Keratinocyte (primary cell): ENCODE measurements around the gene OPTC. TPM values are rescaled to one million over a fixed set of nuclear protein-coding genes. Genes with fewer than 3 reads are reported as not detected.

ENCODE experiments used
- DNase-seq: peaks from one replicate; pipeline ENCODE4 v3.0.0-alpha.2; 2011; ENCODE audit warnings: low read depth, missing footprints, low spot score
- FAIRE-seq: peaks from 2 replicates; lab custom pipeline; 2011; peaks lifted over from hg19 to GRCh38; lab: Jason Lieb, UNC
- H2AFZ ChIP-seq: 2 replicates; pipeline ENCODE4 v1.6.0; 2012; ENCODE audit warnings: low read length, control low read depth, inconsistent platforms; ENCODE audit not compliant: control insufficient read depth
- H3K27ac ChIP-seq: 2 replicates; pipeline ENCODE4 v1.5.1; 2011; ENCODE audit warnings: low read length; ENCODE audit not compliant: control insufficient read depth, insufficient read depth
- H3K27me3 ChIP-seq: 3 replicates; pipeline ENCODE4 v1.6.0; 2011; ENCODE audit warnings: low read length; ENCODE audit not compliant: control insufficient read depth, insufficient read depth; ENCODE audit errors: extremely low read depth
- H3K36me3 ChIP-seq, 2 experiments: 2 replicates in 1 of 2; 3 replicates in 1 of 2; pipeline ENCODE4 v1.5.1; 2011; ENCODE audit warnings: low read length in 2 of 2, mild to moderate bottlenecking in 1 of 2; ENCODE audit not compliant: control insufficient read depth in 2 of 2, insufficient read depth in 2 of 2; ENCODE audit errors: extremely low read depth in 1 of 2
- H3K4me1 ChIP-seq: 3 replicates; pipeline ENCODE4 v1.5.1; 2011; ENCODE audit warnings: low read length; ENCODE audit not compliant: control insufficient read depth, insufficient read depth; ENCODE audit errors: extremely low read depth
- H3K4me2 ChIP-seq: 3 replicates; pipeline ENCODE4 v1.6.0; 2011; ENCODE audit warnings: low read depth, low read length; ENCODE audit not compliant: control insufficient read depth, insufficient read depth; ENCODE audit errors: extremely low read depth
- H3K4me3 ChIP-seq, 3 experiments: fragments of 200-600 bp in 1 of 3; sonication (generic) in 1 of 3; 2 replicates in 2 of 3; 3 replicates in 1 of 3; pipeline ENCODE4 v1.5.1; 2011 to 2016; ENCODE audit warnings: low read length in 3 of 3, mild to moderate bottlenecking in 3 of 3, control low read depth in 2 of 3, inconsistent platforms in 1 of 3, low read depth in 1 of 3, mixed read lengths in 1 of 3, mixed run types in 1 of 3, moderate library complexity in 1 of 3; ENCODE audit not compliant: control insufficient read depth in 2 of 3, insufficient read depth in 2 of 3; ENCODE audit errors: extremely low read depth in 1 of 3
- H3K79me2 ChIP-seq: 2 replicates; pipeline ENCODE4 v1.6.0; 2012; ENCODE audit warnings: low read length; ENCODE audit not compliant: control insufficient read depth, insufficient read depth
- H3K9ac ChIP-seq: 3 replicates; pipeline ENCODE4 v1.6.0; 2011; ENCODE audit warnings: low read length; ENCODE audit not compliant: control insufficient read depth, insufficient read depth; ENCODE audit errors: extremely low read depth
- H3K9me1 ChIP-seq: 3 replicates; pipeline ENCODE4 v1.6.0; 2011; ENCODE audit warnings: low read length; ENCODE audit not compliant: control insufficient read depth, insufficient read depth; ENCODE audit errors: extremely low read depth
- H3K9me3 ChIP-seq: 2 replicates; pipeline ENCODE4 v1.5.1; 2012; ENCODE audit warnings: low read depth, low read length; ENCODE audit not compliant: control insufficient read depth
- H4K20me1 ChIP-seq: 3 replicates; pipeline ENCODE4 v1.6.0; 2011; ENCODE audit warnings: low read length; ENCODE audit not compliant: control insufficient read depth, insufficient read depth; ENCODE audit errors: extremely low read depth
- CTCF ChIP-seq, 3 experiments: IDR thresholded peaks in 1 of 3; conservative IDR thresholded peaks in 1 of 3; optimal IDR thresholded peaks in 1 of 3; 2 replicates in 2 of 3; 3 replicates in 1 of 3; pipeline versions ENCODE3 to v1.5.1; 2011; ENCODE audit warnings: low read length in 3 of 3, mild to moderate bottlenecking in 3 of 3, moderate library complexity in 2 of 3, control low read depth in 1 of 3, inconsistent platforms in 1 of 3; ENCODE audit not compliant: insufficient read depth in 2 of 3; ENCODE audit errors: extremely low read depth in 1 of 3
- EZH2 ChIP-seq: IDR thresholded peaks from one replicate; pipeline ENCODE4 v1.6.1; 2012; ENCODE audit warnings: inconsistent platforms, mild to moderate bottlenecking, low read length, moderate library complexity
- dilution Hi-C: fragments of 300-500 bp; cut with MboI; formaldehyde crosslinking; loops from one replicate; pipeline ENCODE4 v1.7.0; 2020; ENCODE audit warnings: low sequenced_read_pairs; ENCODE audit not compliant: extremely low pct_ligation_motif_present
- polyA plus RNA-seq, 5 experiments: library from polyadenylated mRNA; depleted of rRNA in 3 of 5; stranded (reverse) in 3 of 5; stranded (forward) in 1 of 5; unstranded in 1 of 5; fragments of >200 nt; gene quantifications; 1 replicate in 1 of 5; 2 replicates in 3 of 5; 3 replicates in 1 of 5; pipeline versions ENCODE4 v1.2.1 to v1.2.3, GENCODE V29; 2011 to 2012; ENCODE audit warnings: missing spikeins in 2 of 5, low read depth in 1 of 5, low replicate concordance in 1 of 5

The OPTC gene
- polyA plus RNA-seq, 1 donor (not counting 4 experiments of a cell fraction or from before 2014, with no cell fraction given) = not detected

DNA sequence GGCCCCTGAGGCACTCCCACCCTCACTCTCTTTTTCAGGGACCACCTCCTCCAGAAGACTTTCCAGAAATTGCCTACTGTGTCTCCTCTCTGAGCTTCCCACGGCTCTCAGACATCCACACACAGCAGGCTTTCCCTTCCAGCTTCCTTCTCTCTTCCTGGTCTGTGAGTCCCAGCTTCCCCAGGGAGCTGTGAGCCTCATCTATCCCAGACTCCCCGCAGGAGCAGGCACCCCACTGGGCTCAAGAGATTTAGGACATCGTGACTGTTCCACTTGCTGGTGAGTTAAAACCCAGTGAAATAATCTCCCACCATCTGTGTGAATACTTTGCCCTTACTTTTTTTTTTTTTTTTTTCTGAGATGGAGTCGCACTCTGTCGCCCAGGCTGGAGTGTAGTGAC is 40.3 kb upstream of the OPTC start:
- TF ChIP-seq EZH2 (no peak), CTCF (optimal IDR thresholded peaks at IDR 0.05 in 1 of 3, IDR thresholded peaks at IDR 0.05 in 1 of 3, conservative IDR thresholded peaks at IDR 0.05 in 1 of 3; ENCODE audit: extremely low read depth in 1 of 3, insufficient read depth in 2 of 3, low read length in 3 of 3) (no peak)
- FAIRE-seq = no peak
- dilution Hi-C loops = loop anchor here (25.0 kb wide), 1 partner anchor 91 kb away; the partner anchor contains the start of gene FMOD

DNA sequence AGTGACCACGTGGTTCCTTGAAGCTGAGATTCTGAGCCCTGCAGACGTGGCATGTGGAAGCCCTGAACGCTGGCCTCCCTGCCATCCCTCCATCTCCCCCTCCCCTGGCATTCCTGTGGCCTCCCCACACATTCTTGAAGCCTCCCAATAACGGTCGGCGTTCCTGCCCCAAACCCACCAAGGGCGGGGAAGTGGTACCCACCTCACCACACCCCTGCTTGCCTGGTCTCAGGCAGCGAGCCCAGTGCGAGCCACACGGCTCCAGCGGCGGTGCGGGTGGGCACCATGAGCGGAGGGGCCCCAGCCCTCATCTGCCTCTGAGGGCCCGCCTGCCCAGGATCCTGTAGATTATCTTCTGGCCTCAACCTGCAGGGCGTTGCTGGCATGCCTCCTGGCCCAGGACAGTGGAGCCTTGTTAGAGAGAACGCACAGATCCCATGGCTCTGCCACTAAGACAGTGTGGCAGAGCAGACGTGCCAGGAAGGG is 38.9 kb upstream of the OPTC start:
- no peak overlapping the region for H3K4me2 ChIP-seq
- no peak overlapping the region for H2AFZ ChIP-seq
- no peak overlapping the region for H3K9ac ChIP-seq
- no peaks in the 10 kb centered on the region for H3K36me3 ChIP-seq
- H3K79me2 ChIP-seq = no peaks in the 10 kb centered on the region
- H3K27me3 ChIP-seq = peaks cover 8% of the 10 kb centered on the region
- H3K9me1 ChIP-seq = no peaks in the 10 kb centered on the region
- no peak overlapping the region for H3K4me3 ChIP-seq
- dilution Hi-C loops = loop anchor here (25.0 kb wide), 1 partner anchor 93 kb away; the partner anchor contains the start of gene FMOD
- H3K27ac ChIP-seq = no peak overlapping the region
- FAIRE-seq = no peak
- H4K20me1 ChIP-seq = no peaks in the 10 kb centered on the region
- no peak for DNase-seq
- H3K9me3 ChIP-seq = no peaks in the 10 kb centered on the region
- TF ChIP-seq CTCF (optimal IDR thresholded peaks at IDR 0.05 in 1 of 3, IDR thresholded peaks at IDR 0.05 in 1 of 3, conservative IDR thresholded peaks at IDR 0.05 in 1 of 3; ENCODE audit: extremely low read depth in 1 of 3, insufficient read depth in 2 of 3, low read length in 3 of 3) (no peak), EZH2 (no peak)
- H3K4me1 ChIP-seq = no peaks in the 10 kb centered on the region

More for the DNA sequence above, 40.3 kb upstream of the OPTC start:
- DNase-seq = no peak
- Histone ChIP-seq H3K9me1 (no peaks in the 10 kb centered on the region), H3K4me3 (no peak overlapping the region), H3K27ac (no peak overlapping the region), H3K4me2 (no peak overlapping the region), H3K4me1 (no peaks in the 10 kb centered on the region), H4K20me1 (no peaks in the 10 kb centered on the region), H3K27me3 (peaks cover 15% of the 10 kb centered on the region), H3K9me3 (no peaks in the 10 kb centered on the region), H3K79me2 (no peaks in the 10 kb centered on the region), H3K9ac (no peak overlapping the region), H2AFZ (no peak overlapping the region), H3K36me3 (no peaks in the 10 kb centered on the region)
